Tibial artery (tissue), 4 donors: Measurements from ENCODE around the gene MED12L.

Experiments
- DNase-seq, 2 donors: peaks; one replicate each; pipeline ENCODE4 v3.0.0-alpha.2; 2019
- H3K27ac ChIP-seq, 2 donors: fragments of 200-600 bp; sonication (generic) in 1 of 2; 1 replicate in 1 of 2; 2 replicates in 1 of 2; pipeline ENCODE4 v1.5.1; 2018 to 2019; ENCODE audit warnings: mild to moderate bottlenecking in 1 of 2
- H3K27me3 ChIP-seq, 2 donors: fragments of 200-600 bp; sonication (generic) in 1 of 2; one replicate each; pipeline versions ENCODE4 v1.5.1 to v1.6.0; 2016 to 2019
- H3K36me3 ChIP-seq, 3 donors: fragments of 200-600 bp; sonication (generic) in 2 of 3; one replicate each; pipeline ENCODE4 v1.5.1; 2016 to 2019; ENCODE audit warnings: mild to moderate bottlenecking in 2 of 3
- H3K4me1 ChIP-seq, 4 donors: fragments of 200-600 bp; sonication (generic) in 2 of 4; 1 replicate in 3 of 4; 2 replicates in 1 of 4; pipeline ENCODE4 v1.5.1; 2016 to 2019
- H3K4me3 ChIP-seq, 2 donors: fragments of 200-600 bp; sonication (generic) in 1 of 2; 1 replicate in 1 of 2; 2 replicates in 1 of 2; pipeline ENCODE4 v1.5.1; 2018 to 2019; ENCODE audit warnings: mild to moderate bottlenecking in 2 of 2
- H3K9me3 ChIP-seq, 3 donors: fragments of 200-600 bp; sonication (generic) in 1 of 3; one replicate each; pipeline ENCODE4 v1.5.1; 2016 to 2019
- CTCF ChIP-seq, 2 experiments: fragments of 200-600 bp in 1 of 2; fragments of 450-650 bp in 1 of 2; IDR thresholded peaks; one replicate each; pipeline ENCODE4 v1.5.1; 2017 to 2019; ENCODE audit warnings: antibody characterized with exemption in 2 of 2, mild to moderate bottlenecking in 1 of 2, moderate library complexity in 1 of 2
- intact Hi-C: fragments of 100-400 bp; cut with DNase I; formaldehyde crosslinking; loops from one replicate; pipeline ENCODE4 v1.15.0; 2023; ENCODE audit warnings: low total_unique reads

The MED12L gene

GRCh38 chr3:151133175-151133574 lies 47.7 kb downstream of the MED12L start:
- H3K27ac ChIP-seq = no peak overlapping the region
- H3K4me1 ChIP-seq = peaks cover 0 to 11% (median 0%) of the 10 kb centered on the region in 4 donors
- no peak for DNase-seq
- H3K9me3 ChIP-seq = peaks cover 0 to 3% (median 0%) of the 10 kb centered on the region in 3 donors
- no peak overlapping the region for H3K4me3 ChIP-seq
- H3K36me3 ChIP-seq = no peaks in the 10 kb centered on the region
- intact Hi-C loops = no loop called here
- TF ChIP-seq CTCF (IDR thresholded peaks at IDR 0.05) = no peak
- no peaks in the 10 kb centered on the region for H3K27me3 ChIP-seq

- TF ChIP-seq CTCF (IDR thresholded peaks at IDR 0.05) = no peak
- Histone ChIP-seq H3K36me3 (no peaks in the 10 kb centered on the region), H3K9me3 (peaks cover 0 to 3% (median 0%) of the 10 kb centered on the region in 3 donors), H3K4me3 (no peak overlapping the region), H3K27me3 (no peaks in the 10 kb centered on the region), H3K4me1 (peaks cover 0 to 11% (median 0%) of the 10 kb centered on the region in 4 donors), H3K27ac (no peak overlapping the region)
- intact Hi-C loops = no loop called here
- DNase-seq = no peak
Observed at GRCh38 chr3:151133917-151134450, 48.5 kb downstream of the MED12L start.

GRCh38 chr3:151135541-151136337 lies 50.3 kb downstream of the MED12L start:
- Histone ChIP-seq H3K4me3 (no peak overlapping the region), H3K27ac (no peak overlapping the region), H3K4me1 (peaks cover 0 to 11% (median 0%) of the 10 kb centered on the region in 4 donors), H3K27me3 (no peaks in the 10 kb centered on the region), H3K9me3 (peaks cover 0 to 3% (median 0%) of the 10 kb centered on the region in 3 donors), H3K36me3 (no peaks in the 10 kb centered on the region)
- no peak for TF ChIP-seq CTCF (IDR thresholded peaks at IDR 0.05)
- DNase-seq = no peak
- intact Hi-C loops = no loop called here

GRCh38 chr3:151142929-151143328 lies 57.5 kb downstream of the MED12L start:
- H3K4me3 ChIP-seq = no peak overlapping the region
- DNase-seq = no peak
- H3K4me1 ChIP-seq = peaks cover 0 to 11% (median 10%) of the 10 kb centered on the region in 4 donors
- H3K36me3 ChIP-seq = no peaks in the 10 kb centered on the region
- intact Hi-C loops = no loop called here
- peaks cover 0 to 5% of the 10 kb centered on the region in 2 donors for H3K27me3 ChIP-seq
- no peaks in the 10 kb centered on the region for H3K9me3 ChIP-seq
- no peak overlapping the region for H3K27ac ChIP-seq
- TF ChIP-seq CTCF (IDR thresholded peaks at IDR 0.05) = no peak

GRCh38 chr3:151144016-151144415 lies 58.6 kb downstream of the MED12L start:
- intact Hi-C loops = no loop called here
- H3K4me1 ChIP-seq = peaks cover 0 to 11% (median 10%) of the 10 kb centered on the region in 4 donors
- H3K4me3 ChIP-seq = no peak overlapping the region
- no peak overlapping the region for H3K27ac ChIP-seq
- no peak for DNase-seq
- no peak for TF ChIP-seq CTCF (IDR thresholded peaks at IDR 0.05)
- peaks cover 0 to 5% of the 10 kb centered on the region in 2 donors for H3K27me3 ChIP-seq
- H3K36me3 ChIP-seq = no peaks in the 10 kb centered on the region
- no peaks in the 10 kb centered on the region for H3K9me3 ChIP-seq
